Gastrocnemius medialis (tissue), 4 donors: ENCODE measurements around the gene PTPRT. TPM values are rescaled to one million over a fixed set of nuclear protein-coding genes. Genes with fewer than 3 reads are reported as not detected.

Experiments
- ATAC-seq, 2 donors: fragments of 150-250 bp; one replicate each; pipeline ENCODE4 v1.9.1; 2016
- DNase-seq, 2 donors: peaks; one replicate each; pipeline ENCODE4 v3.0.0-alpha.2; 2019
- H3K27ac ChIP-seq, 4 donors: fragments of 200-600 bp; sonication (generic); 1 replicate in 1 of 4; 2 replicates in 3 of 4; pipeline ENCODE4 v1.5.1; 2016 to 2018; ENCODE audit warnings: mild to moderate bottlenecking in 2 of 4, moderate library complexity in 1 of 4
- H3K27me3 ChIP-seq, 3 donors: fragments of 200-600 bp; sonication (generic) in 2 of 3; 1 replicate in 1 of 3; 2 replicates in 2 of 3; pipeline versions ENCODE4 v1.5.1 to v1.6.0; 2016 to 2019; ENCODE audit warnings: mild to moderate bottlenecking in 1 of 3, moderate library complexity in 1 of 3
- H3K36me3 ChIP-seq, 2 donors: fragments of 200-600 bp; sonication (generic) in 1 of 2; one replicate each; pipeline ENCODE4 v1.5.1; 2017 to 2018
- H3K4me1 ChIP-seq, 2 donors: fragments of 200-600 bp; sonication (generic) in 1 of 2; one replicate each; pipeline ENCODE4 v1.5.1; 2016 to 2017; ENCODE audit warnings: mild to moderate bottlenecking in 2 of 2
- H3K4me3 ChIP-seq, 4 donors: fragments of 200-600 bp; sonication (generic) in 3 of 4; 1 replicate in 1 of 4; 2 replicates in 3 of 4; pipeline ENCODE4 v1.5.1; 2016 to 2019; ENCODE audit warnings: mild to moderate bottlenecking in 2 of 4
- H3K9me3 ChIP-seq, 3 donors: fragments of 200-600 bp; sonication (generic) in 2 of 3; 1 replicate in 1 of 3; 2 replicates in 2 of 3; pipeline ENCODE4 v1.5.1; 2016 to 2019
- POLR2A ChIP-seq, 2 donors: fragments of 450-650 bp; IDR thresholded peaks; one replicate each; pipeline ENCODE4 v1.6.1; 2017; ENCODE audit warnings: antibody characterized with exemption in 2 of 2, mild to moderate bottlenecking in 2 of 2, moderate library complexity in 2 of 2
- in situ Hi-C, 4 donors: fragments of 200-750 bp; cut with MboI; loops; one replicate each; pipeline versions ENCODE4 v1.15.0 to v1.8.0; 2017; ENCODE audit warnings: low sequenced_read_pairs in 4 of 4
- intact Hi-C: fragments of 100-400 bp; cut with DNase I; formaldehyde crosslinking; loops from one replicate; pipeline ENCODE4 v1.15.1; 2023; ENCODE audit warnings: low total_unique reads
- total RNA-seq, 4 donors: library from RNA; depleted of rRNA; stranded (reverse); fragments of >200 nt; gene quantifications; one replicate each; pipeline versions ENCODE4 v1.1.0 to v1.2.3, GENCODE V29; 2016
- TF ChIP-seq, protein P1 (sequence below), 5 experiments: fragments of 450-650 bp in 3 of 5; fragments of 200-600 bp in 2 of 5; sonication (generic) in 2 of 5; IDR thresholded peaks in 4 of 5; conservative IDR thresholded peaks in 1 of 5; 1 replicate in 4 of 5; 2 replicates in 1 of 5; pipeline ENCODE4 v1.5.1; 2016 to 2019; ENCODE audit warnings: antibody characterized with exemption in 5 of 5, mild to moderate bottlenecking in 3 of 5, moderate library complexity in 3 of 5

PTPRT gene
- total RNA-seq, 4 donors from 2014 or later, result not detected

- Histone ChIP-seq H3K36me3 (no peaks in the 10 kb centered on the region), H3K9me3 (no peaks in the 10 kb centered on the region), H3K27me3 (no peaks in the 10 kb centered on the region), H3K4me3 (no peak overlapping the region), H3K27ac (no peak overlapping the region), H3K4me1 (no peaks in the 10 kb centered on the region)
- no peak for DNase-seq
- TF ChIP-seq POLR2A (IDR thresholded peaks at IDR 0.05), result no peak
- TF ChIP-seq, protein P1, sequence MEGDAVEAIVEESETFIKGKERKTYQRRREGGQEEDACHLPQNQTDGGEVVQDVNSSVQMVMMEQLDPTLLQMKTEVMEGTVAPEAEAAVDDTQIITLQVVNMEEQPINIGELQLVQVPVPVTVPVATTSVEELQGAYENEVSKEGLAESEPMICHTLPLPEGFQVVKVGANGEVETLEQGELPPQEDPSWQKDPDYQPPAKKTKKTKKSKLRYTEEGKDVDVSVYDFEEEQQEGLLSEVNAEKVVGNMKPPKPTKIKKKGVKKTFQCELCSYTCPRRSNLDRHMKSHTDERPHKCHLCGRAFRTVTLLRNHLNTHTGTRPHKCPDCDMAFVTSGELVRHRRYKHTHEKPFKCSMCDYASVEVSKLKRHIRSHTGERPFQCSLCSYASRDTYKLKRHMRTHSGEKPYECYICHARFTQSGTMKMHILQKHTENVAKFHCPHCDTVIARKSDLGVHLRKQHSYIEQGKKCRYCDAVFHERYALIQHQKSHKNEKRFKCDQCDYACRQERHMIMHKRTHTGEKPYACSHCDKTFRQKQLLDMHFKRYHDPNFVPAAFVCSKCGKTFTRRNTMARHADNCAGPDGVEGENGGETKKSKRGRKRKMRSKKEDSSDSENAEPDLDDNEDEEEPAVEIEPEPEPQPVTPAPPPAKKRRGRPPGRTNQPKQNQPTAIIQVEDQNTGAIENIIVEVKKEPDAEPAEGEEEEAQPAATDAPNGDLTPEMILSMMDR (IDR thresholded peaks at IDR 0.05 in 4 of 5, conservative IDR thresholded peaks at IDR 0.05 in 1 of 5), result no peak
- in situ Hi-C loops, result no loop called here
- no peak for ATAC-seq
- intact Hi-C loops, result no loop called here
Measured at GRCh38 chr20:42739683-42740082, 450.0 kb downstream of the PTPRT start.

GRCh38 chr20:42735539-42735938, 454.2 kb downstream of the PTPRT start:
- DNase-seq, result no peak
- no peak overlapping the region for H3K27ac ChIP-seq
- no peak for ATAC-seq
- TF ChIP-seq POLR2A (IDR thresholded peaks at IDR 0.05), result no peak
- H3K9me3 ChIP-seq, result no peaks in the 10 kb centered on the region
- H3K4me1 ChIP-seq, result no peaks in the 10 kb centered on the region
- intact Hi-C loops (no loop called here), in situ Hi-C loops (no loop called here)
- H3K27me3 ChIP-seq, result no peaks in the 10 kb centered on the region
- H3K36me3 ChIP-seq, result no peaks in the 10 kb centered on the region
- no peak overlapping the region for H3K4me3 ChIP-seq

GRCh38 chr20:42734660-42735368, 454.9 kb downstream of the PTPRT start:
- TF ChIP-seq, protein P1 (IDR thresholded peaks at IDR 0.05 in 4 of 5, conservative IDR thresholded peaks at IDR 0.05 in 1 of 5), result no peak
- TF ChIP-seq POLR2A (IDR thresholded peaks at IDR 0.05), result no peak
- no peaks in the 10 kb centered on the region for H3K4me1 ChIP-seq
- intact Hi-C loops (no loop called here), in situ Hi-C loops (no loop called here)
- H3K36me3 ChIP-seq, result no peaks in the 10 kb centered on the region
- no peak overlapping the region for H3K27ac ChIP-seq
- no peaks in the 10 kb centered on the region for H3K27me3 ChIP-seq
- ATAC-seq, result no peak
- DNase-seq, result no peak
- H3K9me3 ChIP-seq, result no peaks in the 10 kb centered on the region
- H3K4me3 ChIP-seq, result no peak overlapping the region

GRCh38 chr20:42721923-42722322, 467.8 kb downstream of the PTPRT start:
- TF ChIP-seq, protein P1 (IDR thresholded peaks at IDR 0.05 in 4 of 5, conservative IDR thresholded peaks at IDR 0.05 in 1 of 5), result no peak
- no peak for TF ChIP-seq POLR2A (IDR thresholded peaks at IDR 0.05)

DNA sequence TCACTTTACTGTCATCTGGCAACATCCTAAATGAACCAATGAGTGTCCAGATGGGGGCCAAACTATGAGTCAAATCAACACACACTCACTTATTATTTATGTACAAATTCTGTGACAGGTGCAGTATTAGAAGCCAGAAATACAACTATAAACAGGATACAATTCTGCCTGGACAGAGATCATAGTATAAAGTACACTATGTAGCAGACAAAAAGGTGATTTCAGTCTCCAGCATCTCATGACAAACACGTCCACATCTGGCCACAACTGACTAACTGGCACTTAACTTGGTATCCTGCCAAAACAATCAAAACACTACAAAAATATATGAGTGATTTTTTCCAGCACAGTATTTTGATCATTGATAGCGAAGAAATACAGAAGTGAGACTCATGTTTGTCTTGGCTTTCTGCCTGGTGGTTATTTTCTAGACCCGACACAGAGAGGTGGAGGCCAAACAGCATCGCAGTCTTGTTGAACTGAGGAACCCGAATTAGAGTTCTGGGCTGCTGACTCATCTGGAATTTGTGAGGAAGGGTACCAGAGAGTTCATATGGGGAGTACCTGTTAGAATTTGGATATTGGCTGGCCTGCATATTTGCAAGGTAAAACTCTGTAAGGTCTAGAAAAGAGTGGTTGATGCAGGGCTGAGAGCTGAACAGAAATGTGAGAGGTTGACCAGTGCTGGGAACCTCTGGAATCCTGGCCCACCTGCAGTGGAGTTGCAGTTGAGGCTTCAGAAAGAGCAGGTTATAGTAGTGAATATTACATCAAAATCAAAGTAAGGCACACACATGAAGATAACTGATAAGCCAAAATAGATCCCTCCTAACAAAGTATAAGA, 475.2 kb downstream of the PTPRT start:
- Histone ChIP-seq H3K4me3 (no peak overlapping the region), H3K9me3 (no peaks in the 10 kb centered on the region), H3K27me3 (no peaks in the 10 kb centered on the region), H3K36me3 (no peaks in the 10 kb centered on the region), H3K4me1 (no peaks in the 10 kb centered on the region), H3K27ac (no peak overlapping the region)
- no peak for DNase-seq
- no peak for ATAC-seq
- in situ Hi-C loops (no loop called here), intact Hi-C loops (no loop called here)
- TF ChIP-seq, protein P1 (IDR thresholded peaks at IDR 0.05 in 4 of 5, conservative IDR thresholded peaks at IDR 0.05 in 1 of 5), result no peak
- TF ChIP-seq POLR2A (IDR thresholded peaks at IDR 0.05), result no peak

More at GRCh38 chr20:42721923-42722322, 467.8 kb downstream of the PTPRT start:
- Histone ChIP-seq H3K36me3 (no peaks in the 10 kb centered on the region), H3K9me3 (no peaks in the 10 kb centered on the region), H3K27ac (no peak overlapping the region), H3K4me3 (no peak overlapping the region), H3K27me3 (no peaks in the 10 kb centered on the region), H3K4me1 (no peaks in the 10 kb centered on the region)
- ATAC-seq (no peak), DNase-seq (no peak)
- intact Hi-C loops (no loop called here), in situ Hi-C loops (no loop called here)
